WTC11 (cell line): Measurements from ENCODE around the gene RPN1. TPM values are rescaled to one million over a fixed set of nuclear protein-coding genes. Genes with fewer than 3 reads are reported as not detected.

ENCODE experiments used
- ATAC-seq: fragments of 200-7000 bp; cut with Tn5 transposase; 2 replicates; pipeline ENCODE4 v1.10.0; 2021; ENCODE audit warnings: mild to moderate bottlenecking, moderate library complexity
- CTCF ChIA-PET: fragments of 300-600 bp; sonication (Branson Sonifier 250); formaldehyde crosslinking; loops from one replicate; lab custom pipeline; 2021; ENCODE audit warnings: antibody characterized with exemption; lab: Charles Lee
- POLR2A ChIA-PET: fragments of 350-600 bp; sonication (Branson Sonifier 250); formaldehyde crosslinking; loops from one replicate; lab custom pipeline; 2021; ENCODE audit warnings: antibody characterized with exemption; lab: Charles Lee
- DNase-seq: peaks from one replicate; pipeline ENCODE4 v3.0.0; 2021; ENCODE audit warnings: low spot score
- H3K27ac Mint-ChIP-seq: 2 replicates; pipeline ENCODE4 v1.8.0; 2021; ENCODE audit warnings: mixed read lengths
- H3K27me3 Mint-ChIP-seq: 2 replicates; pipeline ENCODE4 v1.8.0; 2021; ENCODE audit warnings: low read depth, mild to moderate bottlenecking, moderate library complexity, mixed read lengths
- H3K36me3 Mint-ChIP-seq: 2 replicates; pipeline ENCODE4 v1.8.0; 2021; ENCODE audit warnings: mixed read lengths
- H3K4me1 Mint-ChIP-seq: 2 replicates; pipeline ENCODE4 v1.8.0; 2022; ENCODE audit warnings: mixed read lengths
- H3K4me3 Mint-ChIP-seq: 2 replicates; pipeline ENCODE4 v1.8.0; 2021; ENCODE audit warnings: mild to moderate bottlenecking, moderate library complexity, mixed read lengths
- H3K9me3 Mint-ChIP-seq: 2 replicates; pipeline ENCODE4 v1.8.0; 2021; ENCODE audit warnings: mixed read lengths
- AFF4 ChIP-seq: sonication (generic); formaldehyde crosslinking; IDR thresholded peaks from 2 replicates; pipeline ENCODE4 v1.8.1; 2023; ENCODE audit warnings: mild to moderate bottlenecking, missing genetic modification reagents, borderline replicate concordance
- E2F4 ChIP-seq: sonication (generic); formaldehyde crosslinking; IDR thresholded peaks from 2 replicates; pipeline ENCODE4 v1.8.1; 2022; ENCODE audit warnings: low read depth, mild to moderate bottlenecking, moderate library complexity, missing genetic modification reagents, borderline replicate concordance
- FOXP1 ChIP-seq: sonication (generic); formaldehyde crosslinking; IDR thresholded peaks from 2 replicates; pipeline ENCODE4 v1.8.0; 2022; ENCODE audit warnings: missing genetic modification reagents, mild to moderate bottlenecking, moderate library complexity, borderline replicate concordance
- HMGA2 ChIP-seq: fragments of 250-450 bp; sonication (Bioruptor Pico); IDR thresholded peaks from 2 replicates; pipeline ENCODE4 v1.4.0; 2021; ENCODE audit warnings: mild to moderate bottlenecking, moderate library complexity
- IRF1 ChIP-seq: sonication (generic); formaldehyde crosslinking; IDR thresholded peaks from 2 replicates; pipeline ENCODE4 v1.8.0; 2023; ENCODE audit warnings: missing genetic modification reagents
- JAZF1 ChIP-seq: fragments of 250-450 bp; sonication (Bioruptor Pico); IDR thresholded peaks from 2 replicates; pipeline ENCODE4 v1.9.0; 2021; ENCODE audit warnings: moderate library complexity, mild to moderate bottlenecking, inconsistent platforms
- JUN ChIP-seq: sonication (generic); formaldehyde crosslinking; IDR thresholded peaks from 2 replicates; pipeline ENCODE4 v1.8.0; 2023; ENCODE audit warnings: mild to moderate bottlenecking, missing genetic modification reagents
- KAT7 ChIP-seq: sonication (generic); formaldehyde crosslinking; IDR thresholded peaks from 2 replicates; pipeline ENCODE4 v1.8.1; 2023; ENCODE audit warnings: missing genetic modification reagents, mild to moderate bottlenecking, borderline replicate concordance
- MXD4 ChIP-seq: fragments of 250-450 bp; sonication (Bioruptor Pico); IDR thresholded peaks from 2 replicates; pipeline ENCODE4 v1.8.0; 2021; ENCODE audit warnings: mild to moderate bottlenecking, moderate library complexity, borderline replicate concordance
- NFYB ChIP-seq: sonication (generic); formaldehyde crosslinking; conservative IDR thresholded peaks from 2 replicates; pipeline ENCODE4 v1.8.0; 2022; ENCODE audit warnings: low read depth, missing genetic modification reagents
- NR2C2 ChIP-seq: sonication (generic); formaldehyde crosslinking; IDR thresholded peaks from 2 replicates; pipeline ENCODE4 v1.8.0; 2022; ENCODE audit warnings: mild to moderate bottlenecking, missing genetic modification reagents
- NR3C1 ChIP-seq: sonication (generic); formaldehyde crosslinking; conservative IDR thresholded peaks from 2 replicates; pipeline ENCODE4 v1.8.1; 2023; ENCODE audit warnings: low read depth, mild to moderate bottlenecking, missing genetic modification reagents
- PRRX2 ChIP-seq: fragments of 250-450 bp; sonication (Bioruptor Pico); IDR thresholded peaks from 2 replicates; pipeline ENCODE4 v1.8.0; 2021; ENCODE audit warnings: mild to moderate bottlenecking
- ZNF121 ChIP-seq: sonication (generic); formaldehyde crosslinking; IDR thresholded peaks from 2 replicates; pipeline ENCODE4 v1.8.0; 2023; ENCODE audit warnings: missing genetic modification reagents
- ZNF263 ChIP-seq: sonication (generic); formaldehyde crosslinking; IDR thresholded peaks from 2 replicates; pipeline ENCODE4 v1.8.1; 2022; ENCODE audit warnings: low read depth, mild to moderate bottlenecking, moderate library complexity, missing genetic modification reagents
- ZNF396 ChIP-seq: fragments of 250-450 bp; sonication (Bioruptor Pico); IDR thresholded peaks from 2 replicates; pipeline ENCODE4 v1.8.0; 2021; ENCODE audit warnings: mild to moderate bottlenecking, moderate library complexity, borderline replicate concordance
- ZNF423 ChIP-seq: fragments of 250-450 bp; sonication (Bioruptor Pico); IDR thresholded peaks from 2 replicates; pipeline ENCODE4 v2.1.2; 2022; ENCODE audit warnings: mild to moderate bottlenecking, moderate library complexity
- ZSCAN18 ChIP-seq: fragments of 250-450 bp; sonication (Bioruptor Pico); IDR thresholded peaks from 2 replicates; pipeline ENCODE4 v2.1.2; 2022; ENCODE audit warnings: mild to moderate bottlenecking, moderate library complexity
- total RNA-seq: library from RNA; stranded (reverse); gene quantifications from 3 replicates; pipeline ENCODE4 v1.2.3, GENCODE V29; 2021
- TF ChIP-seq, protein P1 (sequence below): fragments of 250-450 bp; sonication (Bioruptor Pico); IDR thresholded peaks from 2 replicates; pipeline ENCODE4 v1.9.0; 2021; ENCODE audit warnings: mild to moderate bottlenecking, borderline replicate concordance

The RPN1 gene
- total RNA-seq, 1 experiment from 2014 or later: 160 TPM

DNA sequence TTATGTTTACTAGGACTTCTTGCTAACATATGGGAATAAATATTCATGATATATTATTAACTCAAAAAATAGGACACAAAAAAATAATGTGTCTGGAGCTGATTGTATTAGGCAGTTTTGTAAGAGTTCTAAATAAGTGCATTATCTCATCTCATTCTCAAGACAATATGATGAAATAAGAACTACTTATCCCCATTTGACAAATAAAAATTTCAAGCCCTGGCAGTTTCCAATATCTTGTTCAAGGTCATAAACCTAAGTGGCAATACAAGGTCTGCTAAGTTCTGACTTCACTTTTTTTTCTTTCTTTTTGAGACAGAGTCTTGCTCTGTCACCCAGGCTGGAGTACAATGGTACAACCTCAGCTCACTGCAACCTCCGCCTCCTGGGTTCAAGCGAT, 18.3 kb downstream of the RPN1 start (continued):
- no peak for TF ChIP-seq IRF1

- CTCF ChIA-PET: no interaction called here
Measured at GRCh38 chr3:128629936-128630335, 20.7 kb downstream of the RPN1 start.

DNA sequence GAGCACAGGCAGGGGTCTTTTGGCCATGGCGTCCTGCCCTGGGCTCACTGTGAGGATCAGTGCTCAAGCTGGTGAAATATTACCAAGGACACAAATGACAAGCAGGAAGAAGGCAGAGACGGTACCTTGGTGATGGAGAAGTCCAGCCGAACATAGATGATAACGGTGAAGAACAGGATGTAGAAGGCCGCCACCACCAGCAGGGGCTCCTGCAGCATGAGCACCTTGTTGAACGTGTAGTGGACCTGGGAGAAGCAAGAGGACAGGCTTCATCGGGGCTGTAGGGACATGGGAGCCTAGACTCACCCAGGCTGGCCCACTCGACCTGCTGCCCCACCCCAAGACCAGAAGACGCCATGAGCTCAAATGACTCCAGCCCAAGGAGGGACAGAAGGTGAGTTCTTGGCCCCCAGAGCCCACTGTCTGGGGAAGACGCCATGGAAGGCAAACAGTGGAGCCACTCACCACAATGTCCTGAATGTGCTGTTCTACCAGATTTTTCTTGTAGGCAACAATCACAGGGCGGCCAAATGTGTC, 25.1 kb downstream of the RPN1 start:
- DNase-seq (no peak), ATAC-seq (no peak; the same call in none of the 2 replicates)
- CTCF ChIA-PET: no interaction called here
- H3K27me3 Mint-ChIP-seq: no peaks in the 10 kb centered on the region
- H3K27ac Mint-ChIP-seq: no peak overlapping the region
- no peak overlapping the region for H3K4me3 Mint-ChIP-seq
- POLR2A ChIA-PET: no interaction called here
- H3K36me3 Mint-ChIP-seq: peaks cover 72% of the 10 kb centered on the region
- H3K4me1 Mint-ChIP-seq: no peaks in the 10 kb centered on the region
- no peaks in the 10 kb centered on the region for H3K9me3 Mint-ChIP-seq
- TF ChIP-seq NFYB (no peak), ZNF263 (CRISPR knock-in tag) (no peak), ZNF121 (CRISPR knock-in tag) (no peak), ZNF423 (CRISPR knock-in tag) (no peak), ZSCAN18 (CRISPR knock-in tag) (no peak), MXD4 (CRISPR knock-in tag) (no peak), KAT7 (CRISPR knock-in tag) (no peak), HMGA2 (CRISPR knock-in tag) (no peak), PRRX2 (CRISPR knock-in tag) (no peak), ZNF396 (CRISPR knock-in tag) (no peak), JUN (CRISPR knock-in tag) (no peak), NR3C1 (CRISPR knock-in tag) (no peak)
- TF ChIP-seq, protein P1, sequence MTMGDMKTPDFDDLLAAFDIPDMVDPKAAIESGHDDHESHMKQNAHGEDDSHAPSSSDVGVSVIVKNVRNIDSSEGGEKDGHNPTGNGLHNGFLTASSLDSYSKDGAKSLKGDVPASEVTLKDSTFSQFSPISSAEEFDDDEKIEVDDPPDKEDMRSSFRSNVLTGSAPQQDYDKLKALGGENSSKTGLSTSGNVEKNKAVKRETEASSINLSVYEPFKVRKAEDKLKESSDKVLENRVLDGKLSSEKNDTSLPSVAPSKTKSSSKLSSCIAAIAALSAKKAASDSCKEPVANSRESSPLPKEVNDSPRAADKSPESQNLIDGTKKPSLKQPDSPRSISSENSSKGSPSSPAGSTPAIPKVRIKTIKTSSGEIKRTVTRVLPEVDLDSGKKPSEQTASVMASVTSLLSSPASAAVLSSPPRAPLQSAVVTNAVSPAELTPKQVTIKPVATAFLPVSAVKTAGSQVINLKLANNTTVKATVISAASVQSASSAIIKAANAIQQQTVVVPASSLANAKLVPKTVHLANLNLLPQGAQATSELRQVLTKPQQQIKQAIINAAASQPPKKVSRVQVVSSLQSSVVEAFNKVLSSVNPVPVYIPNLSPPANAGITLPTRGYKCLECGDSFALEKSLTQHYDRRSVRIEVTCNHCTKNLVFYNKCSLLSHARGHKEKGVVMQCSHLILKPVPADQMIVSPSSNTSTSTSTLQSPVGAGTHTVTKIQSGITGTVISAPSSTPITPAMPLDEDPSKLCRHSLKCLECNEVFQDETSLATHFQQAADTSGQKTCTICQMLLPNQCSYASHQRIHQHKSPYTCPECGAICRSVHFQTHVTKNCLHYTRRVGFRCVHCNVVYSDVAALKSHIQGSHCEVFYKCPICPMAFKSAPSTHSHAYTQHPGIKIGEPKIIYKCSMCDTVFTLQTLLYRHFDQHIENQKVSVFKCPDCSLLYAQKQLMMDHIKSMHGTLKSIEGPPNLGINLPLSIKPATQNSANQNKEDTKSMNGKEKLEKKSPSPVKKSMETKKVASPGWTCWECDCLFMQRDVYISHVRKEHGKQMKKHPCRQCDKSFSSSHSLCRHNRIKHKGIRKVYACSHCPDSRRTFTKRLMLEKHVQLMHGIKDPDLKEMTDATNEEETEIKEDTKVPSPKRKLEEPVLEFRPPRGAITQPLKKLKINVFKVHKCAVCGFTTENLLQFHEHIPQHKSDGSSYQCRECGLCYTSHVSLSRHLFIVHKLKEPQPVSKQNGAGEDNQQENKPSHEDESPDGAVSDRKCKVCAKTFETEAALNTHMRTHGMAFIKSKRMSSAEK (CRISPR knock-in tag): no peak

More at GRCh38 chr3:128629936-128630335, 20.7 kb downstream of the RPN1 start:
- H3K9me3 Mint-ChIP-seq: no peaks in the 10 kb centered on the region
- H3K36me3 Mint-ChIP-seq: peaks cover 55% of the 10 kb centered on the region
- no peaks in the 10 kb centered on the region for H3K27me3 Mint-ChIP-seq
- H3K4me3 Mint-ChIP-seq: no peak overlapping the region
- TF ChIP-seq FOXP1 (CRISPR knock-in tag) (no peak), NR2C2 (CRISPR knock-in tag) (no peak), E2F4 (CRISPR knock-in tag) (no peak), JAZF1 (CRISPR knock-in tag) (no peak), MXD4 (CRISPR knock-in tag) (no peak), AFF4 (no peak), ZNF396 (CRISPR knock-in tag) (no peak)
- DNase-seq: no peak
- ATAC-seq: no peak
- H3K27ac Mint-ChIP-seq: no peak overlapping the region
- H3K4me1 Mint-ChIP-seq: no peaks in the 10 kb centered on the region
- POLR2A ChIA-PET: no interaction called here
